GM12892 (cell line): ENCODE data around the gene IHH.

Experiments used
- DNase-seq: peaks from one replicate; pipeline ENCODE4 v3.0.0; 2011; ENCODE audit not compliant: insufficient read length
- FAIRE-seq: peaks from 2 replicates; lab custom pipeline; 2011; peaks lifted over from hg19 to GRCh38; lab: Jason Lieb, UNC
- POLR2A ChIP-seq: IDR thresholded peaks from 2 replicates; pipeline ENCODE4 v1.6.1; 2011; ENCODE audit warnings: low read depth, low read length, control low read depth
- POLR2AphosphoS5 ChIP-seq: IDR thresholded peaks from 2 replicates; pipeline ENCODE4 v1.6.1; 2011; ENCODE audit warnings: low read depth, low read length, control low read depth
- TAF1 ChIP-seq: IDR thresholded peaks from 2 replicates; pipeline ENCODE4 v1.6.1; 2011; ENCODE audit warnings: low read depth, mild to moderate bottlenecking, control low read depth, low read length, borderline replicate concordance

The IHH gene

DNA sequence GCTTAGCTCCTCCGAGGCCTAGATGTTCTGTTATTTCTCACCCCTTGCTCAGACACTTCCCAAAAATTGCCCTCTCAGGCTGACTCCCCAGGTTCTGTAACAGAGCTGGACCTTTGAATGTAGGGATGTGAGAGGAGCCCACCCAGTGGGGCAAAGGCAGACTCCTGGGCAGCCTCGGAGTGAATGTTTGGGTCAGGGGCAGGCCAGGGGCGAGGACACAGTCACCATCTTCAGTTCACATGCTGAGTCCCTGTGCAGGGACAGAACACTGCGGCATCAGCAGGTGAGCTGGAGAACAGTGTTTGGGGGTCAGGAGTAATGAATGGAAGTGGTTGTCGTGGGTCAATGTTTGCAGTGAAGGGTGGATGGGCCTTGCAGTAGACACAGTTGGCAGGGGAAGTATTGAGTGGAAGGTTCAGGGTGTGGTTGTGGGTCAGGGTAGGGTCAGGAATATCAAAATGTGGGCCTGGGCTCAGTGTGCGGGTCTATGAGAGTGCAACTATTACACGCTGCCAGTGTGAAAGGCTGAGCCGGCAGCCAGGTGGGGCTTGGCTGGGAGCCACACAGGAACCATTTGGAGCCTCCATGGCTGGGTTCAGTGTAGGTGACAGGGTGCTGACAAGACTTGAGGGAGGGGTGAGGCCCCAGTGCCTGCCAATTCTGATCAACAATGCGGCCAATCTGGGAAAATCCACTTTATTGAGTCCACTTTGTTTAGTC lies 4.4 kb downstream of the IHH start:
- no peak for TF ChIP-seq POLR2A
- no peak for TF ChIP-seq TAF1
- no peak for TF ChIP-seq POLR2AphosphoS5
- no peak for DNase-seq
- FAIRE-seq, result no peak

GRCh38 chr2:219054956-219055903 lies 5.5 kb downstream of the IHH start:
- FAIRE-seq (no peak), DNase-seq (no peak)
- TF ChIP-seq POLR2AphosphoS5 (no peak), POLR2A (no peak), TAF1 (no peak)

GRCh38 chr2:219049282-219049681 lies 11.4 kb downstream of the IHH start:
- no peak for FAIRE-seq
- no peak for TF ChIP-seq POLR2A
- TF ChIP-seq POLR2AphosphoS5, result no peak
- TF ChIP-seq TAF1, result no peak
- no peak for DNase-seq

DNA sequence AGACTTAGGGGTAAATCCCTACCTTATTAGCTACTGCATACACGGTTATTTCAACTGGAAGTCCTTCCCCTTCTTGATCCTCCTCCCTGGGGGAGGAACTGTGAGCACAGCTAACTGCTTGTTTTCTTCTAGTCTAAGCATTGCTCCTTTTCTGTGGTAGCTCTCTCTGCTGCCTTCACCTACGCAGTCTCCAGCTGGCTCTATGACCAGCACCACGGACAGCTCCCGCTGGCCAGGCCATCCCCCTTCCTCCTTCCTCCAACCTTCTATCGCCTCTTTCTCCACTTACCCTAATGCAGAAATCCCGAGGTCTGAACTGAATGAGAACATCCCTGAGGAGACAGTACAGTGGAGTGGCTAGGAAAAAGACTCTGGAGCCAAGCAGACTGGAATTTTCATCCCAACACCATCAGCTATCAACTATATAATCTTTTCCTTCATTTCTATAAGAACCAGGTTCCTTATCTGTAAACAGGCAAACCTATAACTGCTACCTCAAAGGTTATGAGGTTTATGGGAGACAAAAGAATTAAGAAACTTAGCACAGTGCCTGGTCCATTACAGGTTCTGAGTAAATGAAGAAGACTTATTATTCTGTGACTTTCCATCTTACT lies 14.7 kb downstream of the IHH start:
- no peak for FAIRE-seq
- no peak for DNase-seq
- TF ChIP-seq TAF1, result no peak
- no peak for TF ChIP-seq POLR2AphosphoS5
- no peak for TF ChIP-seq POLR2A

- TF ChIP-seq TAF1, result no peak
- TF ChIP-seq POLR2A, result no peak
- no peak for TF ChIP-seq POLR2AphosphoS5
- no peak for FAIRE-seq
Observed at GRCh38 chr2:219042750-219043149, 18.0 kb downstream of the IHH start.

DNA sequence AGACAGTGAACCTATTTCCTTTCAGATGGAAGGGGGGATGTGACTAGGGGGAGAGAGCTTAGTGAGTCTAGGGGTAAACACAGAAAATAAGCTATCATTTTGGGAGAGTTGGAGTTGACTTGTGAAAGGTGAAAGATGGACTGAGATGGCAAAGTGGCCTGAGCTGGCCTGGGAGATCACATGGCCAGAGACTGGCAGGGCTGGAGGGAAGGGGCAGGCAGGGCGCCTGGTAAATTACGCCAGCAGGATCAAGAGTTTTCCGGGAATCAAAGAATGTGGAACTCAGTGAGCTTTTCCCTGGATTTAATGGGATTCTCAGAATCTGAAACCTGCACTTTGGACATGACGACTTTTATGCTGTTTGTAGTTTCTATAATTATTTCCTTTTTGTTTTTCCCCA lies 18.6 kb downstream of the IHH start:
- TF ChIP-seq TAF1, result no peak
- TF ChIP-seq POLR2A, result no peak
- no peak for TF ChIP-seq POLR2AphosphoS5
- DNase-seq (no peak), FAIRE-seq (no peak)

More at GRCh38 chr2:219042750-219043149, 18.0 kb downstream of the IHH start:
- no peak for DNase-seq

GRCh38 chr2:219041252-219041651 lies 19.5 kb downstream of the IHH start, which contains the start of gene CFAP65:
Gene CFAP65, minus strand, starts transcription at chr2:219041516. Its CDS starts 2,468 bp downstream, at chr2:219039048.
- DNase-seq (no peak), FAIRE-seq (no peak)

GRCh38 chr2:219038600-219038999 lies 22.1 kb downstream of the IHH start:
- TF ChIP-seq POLR2AphosphoS5 (no peak), POLR2A (no peak), TAF1 (no peak)
- DNase-seq (no peak), FAIRE-seq (no peak)

More at GRCh38 chr2:219041252-219041651, 19.5 kb downstream of the IHH start, which contains the start of gene CFAP65:
- TF ChIP-seq TAF1, result no peak
- TF ChIP-seq POLR2A, result no peak
- no peak for TF ChIP-seq POLR2AphosphoS5

DNA sequence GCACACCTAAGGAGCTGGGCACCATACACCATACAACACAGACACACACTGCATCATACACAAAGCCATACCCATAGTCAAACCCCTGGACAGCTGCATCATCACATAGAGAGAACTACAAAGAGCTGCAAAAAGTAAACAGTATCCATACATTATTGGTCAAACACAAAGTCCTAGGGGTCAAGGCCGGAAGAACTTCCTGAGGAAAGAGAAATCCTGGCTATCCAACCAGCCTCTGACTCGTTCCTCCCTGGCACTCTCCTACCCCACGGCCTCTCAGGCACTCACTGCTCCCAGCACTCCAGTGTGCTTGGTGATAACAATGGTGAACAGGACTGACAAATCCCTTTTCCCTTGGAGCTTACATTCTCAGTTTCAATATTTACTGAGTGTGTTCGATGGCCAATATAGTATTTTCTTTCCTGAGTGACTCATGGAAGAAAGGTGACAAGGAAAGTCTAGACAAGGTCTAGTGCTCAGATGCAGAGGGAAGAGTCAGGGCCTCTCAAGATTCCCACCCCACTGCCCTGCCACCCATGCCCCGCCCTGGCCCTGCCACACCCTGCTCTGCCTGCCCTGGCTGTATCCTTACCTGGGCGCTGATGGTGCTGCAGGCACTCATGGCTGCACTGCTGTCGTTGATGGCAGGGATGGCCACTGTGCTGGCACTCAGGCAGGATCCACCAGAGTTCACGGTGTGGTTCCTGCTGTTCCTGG lies 22.8 kb downstream of the IHH start:
- no peak for TF ChIP-seq POLR2AphosphoS5
- no peak for TF ChIP-seq POLR2A
- no peak for TF ChIP-seq TAF1
- DNase-seq (no peak), FAIRE-seq (no peak)

GRCh38 chr2:219035942-219036341 lies 24.8 kb downstream of the IHH start:
- no peak for FAIRE-seq
- DNase-seq, result no peak
- TF ChIP-seq POLR2AphosphoS5 (no peak), TAF1 (no peak), POLR2A (no peak)

GRCh38 chr2:219034823-219035222 lies 25.9 kb downstream of the IHH start:
- no peak for DNase-seq
- no peak for FAIRE-seq

More at GRCh38 chr2:219034823-219035222, 25.9 kb downstream of the IHH start:
- TF ChIP-seq TAF1 (no peak), POLR2AphosphoS5 (no peak), POLR2A (no peak)
